A673 (cell line): ENCODE results near the gene RGS1. TPM values are rescaled to one million over a fixed set of nuclear protein-coding genes. Genes with fewer than 3 reads are reported as not detected.

Experiments used
- BruUV-seq: library from RNA; stranded (reverse); fragments of 400-500 nt; replicated peaks from 2 replicates; lab custom pipeline; 2021; lab: Mats Ljungman, UMichigan
- CTCF ChIA-PET: fragments of 300-600 bp; sonication (Branson Sonifier 250); formaldehyde crosslinking; loops from one replicate; lab custom pipeline; 2022; ENCODE audit warnings: antibody characterized with exemption; lab: Charles Lee
- POLR2A ChIA-PET: fragments of 300-600 bp; sonication (Branson Sonifier 250); formaldehyde crosslinking; loops from one replicate; lab custom pipeline; 2022; ENCODE audit warnings: antibody characterized with exemption; ENCODE audit not compliant: low non-redundant PET; lab: Charles Lee
- DNase-seq: peaks from one replicate; pipeline ENCODE4 v3.0.0-alpha.2; 2015; ENCODE audit warnings: low spot score
- H3K27ac ChIP-seq: fragments of 200-600 bp; sonication (generic); 2 replicates; pipeline ENCODE4 v1.5.1; 2016; ENCODE audit warnings: mixed run types, low read depth, mild to moderate bottlenecking, mixed read lengths, antibody characterized with exemption, low read length; ENCODE audit not compliant: poor library complexity, severe bottlenecking
- H3K27me3 ChIP-seq: fragments of 200-600 bp; sonication (generic); replicated peaks from 2 replicates; pipeline ENCODE4 v1.6.1; 2017; ENCODE audit warnings: mixed run types, low read depth, mild to moderate bottlenecking, mixed read lengths, antibody characterized with exemption, low read length; ENCODE audit not compliant: insufficient read depth, poor library complexity
- H3K36me3 ChIP-seq: fragments of 200-600 bp; sonication (generic); 2 replicates; pipeline ENCODE4 v1.6.1; 2016; ENCODE audit warnings: mixed run types, mild to moderate bottlenecking, mixed read lengths, antibody characterized with exemption, low read length; ENCODE audit not compliant: insufficient read depth, poor library complexity, severe bottlenecking
- H3K4me1 ChIP-seq: fragments of 200-600 bp; sonication (generic); 2 replicates; pipeline ENCODE4 v1.6.1; 2017; ENCODE audit warnings: mixed run types, mild to moderate bottlenecking, mixed read lengths, antibody characterized with exemption, low read length; ENCODE audit not compliant: insufficient read depth, poor library complexity, severe bottlenecking
- H3K4me3 ChIP-seq: fragments of 200-600 bp; sonication (generic); 2 replicates; pipeline ENCODE4 v1.5.1; 2016; ENCODE audit warnings: low read depth, mixed run types, mild to moderate bottlenecking, mixed read lengths, low read length; ENCODE audit not compliant: poor library complexity, severe bottlenecking
- H3K9me3 ChIP-seq: fragments of 200-600 bp; sonication (generic); 2 replicates; pipeline ENCODE4 v1.6.1; 2016; ENCODE audit warnings: mixed run types, low read depth, mild to moderate bottlenecking, mixed read lengths, antibody characterized with exemption, low read length; ENCODE audit not compliant: poor library complexity, severe bottlenecking
- EZH2 ChIP-seq: fragments of 200-600 bp; sonication (generic); IDR thresholded peaks from 2 replicates; pipeline ENCODE4 v1.6.1; 2017; ENCODE audit warnings: borderline replicate concordance, low read depth, mild to moderate bottlenecking, mixed read lengths, antibody characterized with exemption, low read length; ENCODE audit not compliant: poor library complexity, severe bottlenecking
- intact Hi-C: fragments of 100-400 bp; cut with micrococcal nuclease; formaldehyde crosslinking; loops from one replicate; pipeline ENCODE4 v1.10.0; 2022; ENCODE audit not compliant: unreplicated experiment
- total RNA-seq: library from RNA; stranded (reverse); gene quantifications from 2 replicates; pipeline ENCODE4 v1.2.3, GENCODE V29; 2021
- TF ChIP-seq, protein P1 (sequence below): fragments of 300-800, 200-600 bp; sonication (generic); conservative IDR thresholded peaks from 2 replicates; pipeline ENCODE4 v1.5.1; 2017; ENCODE audit warnings: low read depth, mild to moderate bottlenecking, antibody characterized with exemption, low read length, moderate library complexity, mixed read lengths

The RGS1 gene
- total RNA-seq, 1 experiment from 2014 or later = not detected

DNA sequence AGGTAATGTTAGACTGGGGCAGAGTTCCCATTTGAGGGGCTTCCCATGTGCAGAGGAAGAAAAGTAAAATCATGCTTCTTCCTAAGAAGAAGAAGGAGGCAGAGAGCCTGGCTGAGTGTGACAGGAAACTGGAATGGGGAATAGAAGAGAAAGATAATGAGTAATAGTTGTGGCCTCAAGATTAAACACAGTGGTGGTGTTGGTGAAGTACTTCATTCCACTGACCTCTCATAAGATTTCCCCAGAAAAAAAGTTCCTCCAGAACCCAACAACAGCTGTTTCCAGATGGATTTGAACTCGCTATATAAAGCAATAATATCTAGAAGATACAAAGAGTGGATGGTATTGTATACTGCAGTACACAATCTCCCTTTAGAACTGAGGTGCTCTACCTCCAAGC lies 13.0 kb downstream of the RGS1 start:
- Histone ChIP-seq H3K36me3 (no peaks in the 10 kb centered on the region), H3K27me3 (no peaks in the 10 kb centered on the region), H3K9me3 (no peaks in the 10 kb centered on the region), H3K4me3 (no peak overlapping the region), H3K27ac (no peak overlapping the region), H3K4me1 (peaks cover 12% of the 10 kb centered on the region)
- TF ChIP-seq, protein P1, sequence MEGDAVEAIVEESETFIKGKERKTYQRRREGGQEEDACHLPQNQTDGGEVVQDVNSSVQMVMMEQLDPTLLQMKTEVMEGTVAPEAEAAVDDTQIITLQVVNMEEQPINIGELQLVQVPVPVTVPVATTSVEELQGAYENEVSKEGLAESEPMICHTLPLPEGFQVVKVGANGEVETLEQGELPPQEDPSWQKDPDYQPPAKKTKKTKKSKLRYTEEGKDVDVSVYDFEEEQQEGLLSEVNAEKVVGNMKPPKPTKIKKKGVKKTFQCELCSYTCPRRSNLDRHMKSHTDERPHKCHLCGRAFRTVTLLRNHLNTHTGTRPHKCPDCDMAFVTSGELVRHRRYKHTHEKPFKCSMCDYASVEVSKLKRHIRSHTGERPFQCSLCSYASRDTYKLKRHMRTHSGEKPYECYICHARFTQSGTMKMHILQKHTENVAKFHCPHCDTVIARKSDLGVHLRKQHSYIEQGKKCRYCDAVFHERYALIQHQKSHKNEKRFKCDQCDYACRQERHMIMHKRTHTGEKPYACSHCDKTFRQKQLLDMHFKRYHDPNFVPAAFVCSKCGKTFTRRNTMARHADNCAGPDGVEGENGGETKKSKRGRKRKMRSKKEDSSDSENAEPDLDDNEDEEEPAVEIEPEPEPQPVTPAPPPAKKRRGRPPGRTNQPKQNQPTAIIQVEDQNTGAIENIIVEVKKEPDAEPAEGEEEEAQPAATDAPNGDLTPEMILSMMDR = no peak
- no peak for TF ChIP-seq EZH2
- BruUV-seq = no TSS peak
- ChIA-PET POLR2A (no interaction called here), CTCF (no interaction called here)
- DNase-seq = no peak
- intact Hi-C loops = no loop called here

GRCh38 chr1:192589813-192590212 lies 14.2 kb downstream of the RGS1 start:
- CTCF ChIA-PET = no interaction called here
- BruUV-seq = no TSS peak

GRCh38 chr1:192592517-192592916 lies 16.9 kb downstream of the RGS1 start:
- ChIA-PET CTCF (no interaction called here), POLR2A (no interaction called here)
- no peak for TF ChIP-seq EZH2
- TF ChIP-seq, protein P1 = no peak
- intact Hi-C loops = no loop called here
- Histone ChIP-seq H3K27ac (no peak overlapping the region), H3K4me1 (no peaks in the 10 kb centered on the region), H3K9me3 (no peaks in the 10 kb centered on the region), H3K36me3 (no peaks in the 10 kb centered on the region), H3K4me3 (no peak overlapping the region), H3K27me3 (no peaks in the 10 kb centered on the region)
- DNase-seq = no peak
- BruUV-seq = no TSS peak

More at GRCh38 chr1:192589813-192590212, 14.2 kb downstream of the RGS1 start:
- no peak overlapping the region for H3K4me3 ChIP-seq
- POLR2A ChIA-PET = no interaction called here
- DNase-seq = no peak
- H3K9me3 ChIP-seq = no peaks in the 10 kb centered on the region
- H3K36me3 ChIP-seq = no peaks in the 10 kb centered on the region
- H3K4me1 ChIP-seq = no peaks in the 10 kb centered on the region
- H3K27ac ChIP-seq = no peak overlapping the region
- no peak for TF ChIP-seq EZH2
- TF ChIP-seq, protein P1 = no peak
- no peaks in the 10 kb centered on the region for H3K27me3 ChIP-seq
- intact Hi-C loops = no loop called here
